SJSA1 (cell line): ENCODE data around the gene DLG3. TPM values are rescaled to one million over a fixed set of nuclear protein-coding genes. Genes with fewer than 3 reads are reported as not detected.

Source experiments
- DNase-seq, 2 experiments: peaks; one replicate each; pipeline ENCODE4 v3.0.0-alpha.2; 2015 to 2020; ENCODE audit warnings: low spot score in 2 of 2, low read depth in 1 of 2
- H3K27ac ChIP-seq: fragments of 250-450 bp; sonication (Bioruptor Pico); 2 replicates; pipeline ENCODE4 v1.5.1; 2020; ENCODE audit warnings: mild to moderate bottlenecking, moderate library complexity
- H3K27me3 ChIP-seq: fragments of 250-450 bp; sonication (Bioruptor Pico); replicated peaks from 2 replicates; pipeline ENCODE4 v1.5.1; 2020; ENCODE audit warnings: mild to moderate bottlenecking, moderate library complexity
- H3K36me3 ChIP-seq: fragments of 250-450 bp; sonication (Bioruptor Pico); 2 replicates; pipeline ENCODE4 v1.5.1; 2020; ENCODE audit warnings: mild to moderate bottlenecking
- H3K4me1 ChIP-seq: fragments of 250-450 bp; sonication (Bioruptor Pico); replicated peaks from 2 replicates; pipeline ENCODE4 v1.6.1; 2021; ENCODE audit warnings: mild to moderate bottlenecking
- H3K4me3 ChIP-seq: fragments of 250-450 bp; sonication (Bioruptor Pico); 2 replicates; pipeline ENCODE4 v1.5.1; 2020; ENCODE audit warnings: mild to moderate bottlenecking
- H3K9me3 ChIP-seq: fragments of 250-450 bp; sonication (Bioruptor Pico); replicated peaks from 2 replicates; pipeline ENCODE4 v1.5.1; 2020; ENCODE audit warnings: mild to moderate bottlenecking
- total RNA-seq: library from RNA; depleted of rRNA; stranded (reverse); fragments of >200 nt; shearing (Covaris generic); gene quantifications from 2 replicates; pipeline ENCODE4 v1.2.3, GENCODE V29; 2014; rRNA removed

DLG3 gene
- total RNA-seq, 1 experiment from 2014 or later = 19.4 TPM

- Histone ChIP-seq H3K27ac (no peak overlapping the region), H3K4me3 (no peak overlapping the region), H3K27me3 (no peaks in the 10 kb centered on the region), H3K4me1 (no peaks in the 10 kb centered on the region), H3K36me3 (peaks cover 2% of the 10 kb centered on the region; the same call in 1 of the 2 replicates), H3K9me3 (no peaks in the 10 kb centered on the region)
- no peak for DNase-seq
These were observed 104.8 kb downstream of the DLG3 start for GRCh38 chrX:70549429-70549828.

GRCh38 chrX:70552130-70552704 lies 107.6 kb downstream of the DLG3 start:
- H3K4me3 ChIP-seq = no peak overlapping the region
- no peaks in the 10 kb centered on the region for H3K4me1 ChIP-seq
- H3K9me3 ChIP-seq = no peaks in the 10 kb centered on the region
- H3K27ac ChIP-seq = no peak overlapping the region
- no peak for DNase-seq
- H3K27me3 ChIP-seq = no peaks in the 10 kb centered on the region
- H3K36me3 ChIP-seq = peaks cover 2% of the 10 kb centered on the region; the same call in 1 of the 2 replicates

GRCh38 chrX:70553516-70553915 lies 108.9 kb downstream of the DLG3 start:
- no peaks in the 10 kb centered on the region for H3K4me1 ChIP-seq
- no peaks in the 10 kb centered on the region for H3K27me3 ChIP-seq
- no peaks in the 10 kb centered on the region for H3K9me3 ChIP-seq
- no peak overlapping the region for H3K27ac ChIP-seq
- no peak overlapping the region for H3K4me3 ChIP-seq
- peaks cover 2% of the 10 kb centered on the region; the same call in 1 of the 2 replicates for H3K36me3 ChIP-seq
- no peak for DNase-seq

GRCh38 chrX:70554081-70554480 lies 109.4 kb downstream of the DLG3 start:
- Histone ChIP-seq H3K9me3 (no peaks in the 10 kb centered on the region), H3K36me3 (peaks cover 2% of the 10 kb centered on the region; the same call in 1 of the 2 replicates), H3K4me1 (no peaks in the 10 kb centered on the region), H3K27me3 (no peaks in the 10 kb centered on the region), H3K4me3 (no peak overlapping the region), H3K27ac (no peak overlapping the region)
- peak in 1 of 2 experiments; percentile 1 for DNase-seq

- Histone ChIP-seq H3K9me3 (no peaks in the 10 kb centered on the region), H3K27ac (no peak overlapping the region), H3K4me1 (no peaks in the 10 kb centered on the region), H3K27me3 (no peaks in the 10 kb centered on the region), H3K4me3 (no peak overlapping the region), H3K36me3 (peaks cover 2% of the 10 kb centered on the region; the same call in 1 of the 2 replicates)
- no peak for DNase-seq
These were observed 109.9 kb downstream of the DLG3 start for GRCh38 chrX:70554523-70554922.

- no peak for DNase-seq
- Histone ChIP-seq H3K27me3 (no peaks in the 10 kb centered on the region), H3K9me3 (no peaks in the 10 kb centered on the region), H3K4me1 (no peaks in the 10 kb centered on the region), H3K36me3 (peaks cover 2% of the 10 kb centered on the region; the same call in 1 of the 2 replicates), H3K4me3 (no peak overlapping the region), H3K27ac (no peak overlapping the region)
These were observed 110.3 kb downstream of the DLG3 start for GRCh38 chrX:70554948-70555347.

Other genes with a start within 250 kb of the DLG3 start
- gene AWAT1, start 210.2 kb upstream of the DLG3 start, total RNA-seq = not detected in 2 replicates
- gene P2RY4, start 184.6 kb upstream of the DLG3 start, total RNA-seq = not detected in 2 replicates
- not detected in 2 replicates for gene ARR3, start 176.5 kb upstream of the DLG3 start, total RNA-seq
- not detected in 2 replicates for gene RAB41, start 162.7 kb upstream of the DLG3 start, total RNA-seq
- 70.9 and 85.6 TPM in 2 replicates for gene PDZD11, start 154.9 kb upstream of the DLG3 start, total RNA-seq
- 56.3 and 66.2 TPM in 2 replicates for gene KIF4A, start 154.7 kb upstream of the DLG3 start, total RNA-seq
- gene GDPD2, start 21.5 kb upstream of the DLG3 start, total RNA-seq = 0.05 TPM in 1 of 2 replicates, not detected in the other